Hepatocyte (in vitro differentiated cells): ENCODE results near the gene CLEC2B.

Experiments used
- CTCF ChIP-seq: fragments of 200-600 bp; sonication (generic); IDR thresholded peaks from 2 replicates; pipeline ENCODE4 v1.5.1; 2016; ENCODE audit warnings: antibody characterized with exemption, mild to moderate bottlenecking; ENCODE audit not compliant: poor library complexity
- EZH2 ChIP-seq: fragments of 200-600 bp; sonication (generic); IDR thresholded peaks from 2 replicates; pipeline ENCODE4 v1.6.1; 2016; ENCODE audit warnings: antibody characterized with exemption, mild to moderate bottlenecking, borderline replicate concordance

DNA sequence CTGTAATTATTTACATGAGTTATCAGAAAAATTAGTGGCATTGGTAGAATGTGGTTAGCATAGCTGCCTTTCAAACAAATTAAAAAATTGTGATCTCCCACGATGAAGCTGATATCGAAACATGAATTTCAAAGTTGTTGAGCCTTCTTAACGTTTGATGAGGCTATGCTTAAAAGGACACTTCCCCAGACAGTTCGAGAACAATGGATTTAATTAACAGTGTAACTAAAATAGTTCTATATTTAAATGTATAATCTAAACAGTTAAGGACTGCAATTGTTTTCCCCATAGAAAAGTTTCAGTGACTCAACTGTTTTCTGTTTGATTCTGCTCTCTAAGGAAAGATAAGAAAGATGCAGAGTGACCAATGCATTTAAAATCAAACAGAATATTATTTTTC lies 1.6 kb downstream of the CLEC2B start:
- TF ChIP-seq CTCF (no peak), EZH2 (no peak)
